SK-N-SH (cell line): ENCODE results near the gene TRABD2A. TPM values are rescaled to one million over a fixed set of nuclear protein-coding genes. Genes with fewer than 3 reads are reported as not detected.

ENCODE experiments used
- CTCF ChIA-PET: fragments of 300-600, 350-600 bp; formaldehyde crosslinking; extraction: SDS; loops from one replicate; lab custom pipeline; 2021; lab: Yijun Ruan, JAX
- POLR2A ChIA-PET: fragments of 350-600 bp; sonication (Branson Sonifier 250); formaldehyde crosslinking; extraction: SDS; loops from one replicate; lab custom pipeline; 2020; ENCODE audit warnings: antibody characterized with exemption, inconsistent platforms; lab: Yijun Ruan, JAX
- DNase-seq: peaks from one replicate; pipeline ENCODE4 v3.0.0; 2012
- H2AFZ ChIP-seq: fragments of 200-600 bp; sonication (generic); 2 replicates; pipeline ENCODE4 v1.8.1; 2016; ENCODE audit warnings: antibody characterized with exemption, mild to moderate bottlenecking, low read depth
- H3F3A ChIP-seq: fragments of 200-600 bp; sonication (generic); replicated peaks from 2 replicates; pipeline ENCODE3; 2016; ENCODE audit warnings: antibody characterized with exemption, mild to moderate bottlenecking; ENCODE audit not compliant: insufficient read depth
- H3K27ac ChIP-seq, 2 experiments: fragments of 200-500 bp in 1 of 2; fragments of 200-600 bp in 1 of 2; sonication (Bioruptor generic) in 1 of 2; sonication (generic), shearing (Covaris generic) in 1 of 2; 2 replicates each; pipeline versions ENCODE4 v1.5.1 to v1.6.1; 2014 to 2016; ENCODE audit warnings: low read depth in 2 of 2, inconsistent platforms in 1 of 2, low read length in 1 of 2, mild to moderate bottlenecking in 1 of 2, mixed read lengths in 1 of 2
- H3K27me3 ChIP-seq: fragments of 200-600 bp; sonication (generic), shearing (Covaris generic); 2 replicates; pipeline ENCODE4 v1.6.1; 2016; ENCODE audit warnings: mixed run types; ENCODE audit not compliant: insufficient read depth
- H3K36me3 ChIP-seq, 2 experiments: fragments of 200-500 bp in 1 of 2; fragments of 200-600 bp in 1 of 2; sonication (Bioruptor generic) in 1 of 2; sonication (generic) in 1 of 2; replicated peaks in 1 of 2; 2 replicates each; pipeline versions ENCODE3 to v1.5.1; 2014 to 2016; ENCODE audit warnings: low read length in 1 of 2, mild to moderate bottlenecking in 1 of 2; ENCODE audit not compliant: insufficient read depth in 2 of 2, control insufficient read depth in 1 of 2
- H3K4me1 ChIP-seq, 2 experiments: fragments of 200-500 bp in 1 of 2; fragments of 200-600 bp in 1 of 2; sonication (Bioruptor generic) in 1 of 2; sonication (generic), shearing (Covaris generic) in 1 of 2; 2 replicates each; pipeline versions ENCODE4 v1.5.1 to v1.6.1; 2014 to 2016; ENCODE audit warnings: low read depth in 1 of 2, low read length in 1 of 2, mixed run types in 1 of 2; ENCODE audit not compliant: insufficient read depth in 2 of 2, control insufficient read depth in 1 of 2
- H3K4me2 ChIP-seq: fragments of 200-600 bp; sonication (generic), shearing (Covaris generic); 2 replicates; pipeline ENCODE4 v1.6.1; 2017; ENCODE audit warnings: mixed run types
- H3K4me3 ChIP-seq, 2 experiments: fragments of 200-500 bp in 1 of 2; fragments of 200-600 bp in 1 of 2; sonication (Bioruptor generic) in 1 of 2; sonication (generic), shearing (Covaris generic) in 1 of 2; 2 replicates each; pipeline versions ENCODE4 v1.5.1 to v1.8.1; 2014 to 2016; ENCODE audit warnings: low read depth in 2 of 2, inconsistent platforms in 1 of 2, low read length in 1 of 2, mild to moderate bottlenecking in 1 of 2, mixed read lengths in 1 of 2, moderate library complexity in 1 of 2
- H3K79me2 ChIP-seq: fragments of 200-600 bp; sonication (generic); 2 replicates; pipeline ENCODE4 v1.8.1; 2017; ENCODE audit warnings: mild to moderate bottlenecking; ENCODE audit not compliant: insufficient read depth
- H3K9ac ChIP-seq: fragments of 200-600 bp; sonication (generic); 2 replicates; pipeline ENCODE4 v1.6.1; 2017; ENCODE audit warnings: mixed run types
- H3K9me2 ChIP-seq: fragments of 200-600 bp; sonication (generic); 2 replicates; pipeline ENCODE4 v1.6.1; 2017; ENCODE audit warnings: mixed run types
- H3K9me3 ChIP-seq: fragments of 200-600 bp; sonication (generic); 2 replicates; pipeline ENCODE4 v1.6.1; 2017; ENCODE audit warnings: mixed run types, mild to moderate bottlenecking, moderate library complexity
- H4K20me1 ChIP-seq: fragments of 200-600 bp; sonication (generic); 2 replicates; pipeline ENCODE4 v1.6.1; 2017; ENCODE audit warnings: mild to moderate bottlenecking, mixed run types; ENCODE audit not compliant: insufficient read depth
- CHD2 ChIP-seq: fragments of 150-350 bp; IDR thresholded peaks from 2 replicates; pipeline ENCODE4 v1.6.1; 2018; ENCODE audit warnings: low read length; ENCODE audit not compliant: partially characterized antibody
- CTCF ChIP-seq: fragments of 200-600 bp; sonication (generic); IDR thresholded peaks from 2 replicates; pipeline ENCODE4 v1.6.1; 2017; ENCODE audit warnings: antibody characterized with exemption, mild to moderate bottlenecking, moderate library complexity
- EZH2phosphoT487 ChIP-seq: fragments of 200-600 bp; sonication (generic); IDR thresholded peaks from 2 replicates; pipeline ENCODE4 v1.6.1; 2017; ENCODE audit warnings: low read depth, mixed run types, mild to moderate bottlenecking, antibody characterized with exemption, moderate library complexity, borderline replicate concordance
- FOSL2 ChIP-seq: IDR thresholded peaks from 2 replicates; pipeline ENCODE4 v1.4.0; 2012; ENCODE audit warnings: low read depth, mild to moderate bottlenecking, moderate library complexity, borderline replicate concordance
- FOXJ3 ChIP-seq: sonication (generic); formaldehyde crosslinking; IDR thresholded peaks from 2 replicates; pipeline ENCODE4 v1.5.1; 2020; ENCODE audit warnings: mild to moderate bottlenecking, missing genetic modification reagents
- FOXM1 ChIP-seq: IDR thresholded peaks from 2 replicates; pipeline ENCODE4 v1.4.0; 2012; ENCODE audit warnings: low read depth, mild to moderate bottlenecking
- MXI1 ChIP-seq: IDR thresholded peaks from 2 replicates; pipeline ENCODE4 v1.6.1; 2012; ENCODE audit warnings: mild to moderate bottlenecking, low read depth, low read length, improper control_type of control experiment
- SIN3A ChIP-seq: IDR thresholded peaks from 2 replicates; pipeline ENCODE4 v1.6.1; 2012; ENCODE audit warnings: low read depth, mild to moderate bottlenecking, low read length, moderate library complexity, borderline replicate concordance
- SMC3 ChIP-seq: IDR thresholded peaks from 2 replicates; pipeline ENCODE4 v1.6.1; 2012; ENCODE audit warnings: low read depth, low read length, improper control_type of control experiment
- WGBS: methylation state at CpG from one replicate; pipeline ENCODE4 v1.1.6; 2017; ENCODE audit warnings: low lambda C conversion rate; 5-methylcytosine and 5-hydroxymethylcytosine counted together
- polyA plus RNA-seq, 3 experiments: library from polyadenylated mRNA; depleted of rRNA; stranded (reverse); fragments of >200 nt; gene quantifications; 2 replicates each; pipeline ENCODE4 v1.2.3, GENCODE V29; 2012
- TF ChIP-seq, protein P1 (sequence below): IDR thresholded peaks from 2 replicates; pipeline ENCODE4 v1.6.1; 2012; ENCODE audit warnings: mild to moderate bottlenecking, low read depth, low read length, moderate library complexity

The TRABD2A gene
- polyA plus RNA-seq, 1 of the 3 experiments (the other 2 are of a cell fraction) = 3.0 TPM

GRCh38 chr2:84811839-84812431 lies 68.9 kb downstream of the TRABD2A start:
- Histone ChIP-seq H3F3A (no peaks in the 10 kb centered on the region), H3K9ac (no peak overlapping the region), H2AFZ (no peak overlapping the region), H3K79me2 (no peaks in the 10 kb centered on the region), H3K36me3 (no peaks in the 10 kb centered on the region), H3K27me3 (0 out of 2 replicates have a peak, but pooled peaks cover 6% of the 10 kb centered on the region), H3K9me3 (no peaks in the 10 kb centered on the region), H3K9me2 (no peaks in the 10 kb centered on the region), H3K4me1 (no peaks in the 10 kb centered on the region), H3K4me3 (no peak overlapping the region), H3K4me2 (no peak overlapping the region), H3K27ac (no peak overlapping the region), H4K20me1 (no peaks in the 10 kb centered on the region)
- ChIA-PET POLR2A (no interaction called here), CTCF (no interaction called here)
- WGBS = 48% methylated on average over 6 of the region's 6 CpGs
- no peak for DNase-seq
- TF ChIP-seq, protein P1, sequence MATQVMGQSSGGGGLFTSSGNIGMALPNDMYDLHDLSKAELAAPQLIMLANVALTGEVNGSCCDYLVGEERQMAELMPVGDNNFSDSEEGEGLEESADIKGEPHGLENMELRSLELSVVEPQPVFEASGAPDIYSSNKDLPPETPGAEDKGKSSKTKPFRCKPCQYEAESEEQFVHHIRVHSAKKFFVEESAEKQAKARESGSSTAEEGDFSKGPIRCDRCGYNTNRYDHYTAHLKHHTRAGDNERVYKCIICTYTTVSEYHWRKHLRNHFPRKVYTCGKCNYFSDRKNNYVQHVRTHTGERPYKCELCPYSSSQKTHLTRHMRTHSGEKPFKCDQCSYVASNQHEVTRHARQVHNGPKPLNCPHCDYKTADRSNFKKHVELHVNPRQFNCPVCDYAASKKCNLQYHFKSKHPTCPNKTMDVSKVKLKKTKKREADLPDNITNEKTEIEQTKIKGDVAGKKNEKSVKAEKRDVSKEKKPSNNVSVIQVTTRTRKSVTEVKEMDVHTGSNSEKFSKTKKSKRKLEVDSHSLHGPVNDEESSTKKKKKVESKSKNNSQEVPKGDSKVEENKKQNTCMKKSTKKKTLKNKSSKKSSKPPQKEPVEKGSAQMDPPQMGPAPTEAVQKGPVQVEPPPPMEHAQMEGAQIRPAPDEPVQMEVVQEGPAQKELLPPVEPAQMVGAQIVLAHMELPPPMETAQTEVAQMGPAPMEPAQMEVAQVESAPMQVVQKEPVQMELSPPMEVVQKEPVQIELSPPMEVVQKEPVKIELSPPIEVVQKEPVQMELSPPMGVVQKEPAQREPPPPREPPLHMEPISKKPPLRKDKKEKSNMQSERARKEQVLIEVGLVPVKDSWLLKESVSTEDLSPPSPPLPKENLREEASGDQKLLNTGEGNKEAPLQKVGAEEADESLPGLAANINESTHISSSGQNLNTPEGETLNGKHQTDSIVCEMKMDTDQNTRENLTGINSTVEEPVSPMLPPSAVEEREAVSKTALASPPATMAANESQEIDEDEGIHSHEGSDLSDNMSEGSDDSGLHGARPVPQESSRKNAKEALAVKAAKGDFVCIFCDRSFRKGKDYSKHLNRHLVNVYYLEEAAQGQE = peak; percentile 50; the same call in 1 of the 2 replicates
- TF ChIP-seq FOXM1 = no peak

DNA sequence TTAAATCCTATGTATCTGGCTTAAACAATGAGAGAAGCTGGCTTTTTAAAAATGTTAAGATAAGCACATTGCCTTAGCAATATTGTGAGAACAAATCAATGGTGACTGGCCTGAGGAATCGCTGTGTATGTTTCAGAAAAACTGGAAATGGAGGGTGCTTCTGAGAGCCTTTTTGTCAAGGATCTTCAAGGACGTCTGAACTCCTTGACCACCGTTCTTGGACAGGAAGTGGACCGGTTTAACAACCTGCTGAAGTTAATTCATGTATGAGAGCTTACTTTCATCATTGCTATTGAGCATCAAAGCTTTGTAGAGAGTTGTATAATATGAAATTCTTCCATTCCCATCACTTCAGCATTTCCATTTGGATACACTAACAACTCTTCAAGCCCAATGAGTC lies 72.6 kb downstream of the TRABD2A start:
- Histone ChIP-seq H3K27ac (no peak overlapping the region), H3K4me2 (no peak overlapping the region), H3K9me2 (no peaks in the 10 kb centered on the region), H3K4me1 (no peaks in the 10 kb centered on the region), H4K20me1 (no peaks in the 10 kb centered on the region), H3K4me3 (no peak overlapping the region), H3F3A (no peaks in the 10 kb centered on the region), H3K36me3 (no peaks in the 10 kb centered on the region), H3K9me3 (no peaks in the 10 kb centered on the region), H3K27me3 (no peaks in the 10 kb centered on the region), H3K9ac (no peak overlapping the region), H3K79me2 (no peaks in the 10 kb centered on the region), H2AFZ (no peak overlapping the region)
- WGBS = 39% methylated on average over 4 of the region's 4 CpGs
- DNase-seq = no peak
- TF ChIP-seq CTCF (no peak), SIN3A (no peak), FOXM1 (no peak), SMC3 (no peak), CHD2 (no peak), FOSL2 (no peak), FOXJ3 (CRISPR knock-in tag) (no peak), EZH2phosphoT487 (no peak), MXI1 (no peak)
- TF ChIP-seq, protein P1 = no peak
- POLR2A ChIA-PET = no interaction called here
- CTCF ChIA-PET = no interaction called here
